ENCODE measurements around the gene PARD3. TPM values are rescaled to one million over a fixed set of nuclear protein-coding genes. Genes with fewer than 3 reads are reported as not detected.

Gene PARD3
- total RNA-seq, 2 experiments from 2014 or later: 0.53 to 0.71 TPM

GRCh38 chr10:34484164-34484563 is 330.9 kb downstream of the PARD3 start:
- H3K4me3 Mint-ChIP-seq: no peak overlapping the region

DNA sequence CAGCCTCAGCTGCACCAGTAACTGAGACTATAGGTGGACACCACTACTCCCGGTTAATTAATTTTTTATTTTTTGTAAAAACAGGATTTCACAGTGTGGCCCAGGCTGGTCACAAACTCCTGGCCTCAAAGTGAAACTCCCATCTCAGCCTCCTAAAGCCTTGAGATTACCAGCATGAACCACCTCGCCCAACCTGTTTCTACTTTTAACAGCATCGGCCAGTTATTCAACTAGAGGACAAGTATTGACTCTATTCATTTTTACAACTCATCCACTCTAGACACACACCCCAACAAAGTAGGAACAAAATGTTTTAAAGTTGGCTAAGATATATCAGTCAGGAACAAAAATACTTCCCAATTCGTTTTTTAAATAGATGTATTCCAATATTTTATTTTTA is 334.8 kb downstream of the PARD3 start:
- Histone ChIP-seq H3K36me3 (ENCODE audit: insufficient read depth, low read length) (no peaks in the 10 kb centered on the region), H3K27ac (ENCODE audit: low read depth in 1 of 2, low read length in 2 of 2) (no peak overlapping the region), H3K4me3 (ENCODE audit: low read length) (no peak overlapping the region), H3K4me1 (ENCODE audit: insufficient read depth, low read length) (no peaks in the 10 kb centered on the region), H3K9me3 (ENCODE audit: control insufficient read depth in 1 of 2, insufficient read depth in 1 of 2, low read length in 2 of 2) (no peaks in the 10 kb centered on the region), H3K27me3 (ENCODE audit: control insufficient read depth in 1 of 2, insufficient read depth in 2 of 2, low read length in 2 of 2) (no peaks in the 10 kb centered on the region)
- no peaks in the 10 kb centered on the region for H3K27me3 Mint-ChIP-seq
- intact Hi-C loops (cut with DNase I, micrococcal nuclease): no loop called here
- ChIA-PET CTCF (no interaction called here), POLR2A (interaction anchor here (0.6 kb wide), 1 partner anchor 1269 kb away, joined by 3 read pairs; no protein-coding TSS in a partner anchor)
- no peaks in the 10 kb centered on the region for H3K4me1 Mint-ChIP-seq (ENCODE audit: low read depth)
- ATAC-seq (ENCODE audit: poor library complexity): no peak
- DNase-seq: no peak
- H3K9me3 Mint-ChIP-seq: no peaks in the 10 kb centered on the region
- no peak overlapping the region for H3K27ac Mint-ChIP-seq
- H3K36me3 Mint-ChIP-seq (ENCODE audit: low read depth): no peaks in the 10 kb centered on the region
- H3K4me3 Mint-ChIP-seq: no peak overlapping the region
- no peak for TF ChIP-seq CTCF (IDR thresholded peaks at IDR 0.05)

More at GRCh38 chr10:34484164-34484563, 330.9 kb downstream of the PARD3 start:
- POLR2A ChIA-PET: no interaction called here
- Histone ChIP-seq H3K9me3 (ENCODE audit: control insufficient read depth in 1 of 2, insufficient read depth in 1 of 2, low read length in 2 of 2) (peaks cover 0 to 8% of the 10 kb centered on the region in 2 experiments), H3K4me3 (ENCODE audit: low read length) (no peak overlapping the region), H3K4me1 (ENCODE audit: insufficient read depth, low read length) (no peaks in the 10 kb centered on the region), H3K27me3 (ENCODE audit: control insufficient read depth in 1 of 2, insufficient read depth in 2 of 2, low read length in 2 of 2) (no peaks in the 10 kb centered on the region), H3K27ac (ENCODE audit: low read depth in 1 of 2, low read length in 2 of 2) (no peak overlapping the region), H3K36me3 (ENCODE audit: insufficient read depth, low read length) (no peaks in the 10 kb centered on the region)
- CTCF ChIA-PET: no interaction called here
- no peaks in the 10 kb centered on the region for H3K27me3 Mint-ChIP-seq
- ATAC-seq (ENCODE audit: poor library complexity): no peak
- no peaks in the 10 kb centered on the region for H3K36me3 Mint-ChIP-seq (ENCODE audit: low read depth)
- intact Hi-C loops (cut with DNase I, micrococcal nuclease): no loop called here
- no peak overlapping the region for H3K27ac Mint-ChIP-seq
- H3K9me3 Mint-ChIP-seq: no peaks in the 10 kb centered on the region
- no peak for DNase-seq
- TF ChIP-seq CTCF (IDR thresholded peaks at IDR 0.05): no peak
- no peaks in the 10 kb centered on the region for H3K4me1 Mint-ChIP-seq (ENCODE audit: low read depth)

GRCh38 chr10:34479520-34480179 is 335.4 kb downstream of the PARD3 start:
- Histone ChIP-seq H3K27me3 (ENCODE audit: control insufficient read depth in 1 of 2, insufficient read depth in 2 of 2, low read length in 2 of 2) (no peaks in the 10 kb centered on the region), H3K36me3 (ENCODE audit: insufficient read depth, low read length) (no peaks in the 10 kb centered on the region), H3K4me3 (ENCODE audit: low read length) (no peak overlapping the region), H3K27ac (ENCODE audit: low read depth in 1 of 2, low read length in 2 of 2) (no peak overlapping the region), H3K4me1 (ENCODE audit: insufficient read depth, low read length) (no peaks in the 10 kb centered on the region), H3K9me3 (ENCODE audit: control insufficient read depth in 1 of 2, insufficient read depth in 1 of 2, low read length in 2 of 2) (no peaks in the 10 kb centered on the region)
- TF ChIP-seq CTCF (IDR thresholded peaks at IDR 0.05): no peak
- Mint-ChIP-seq H3K4me3 (no peak overlapping the region), H3K4me1 (ENCODE audit: low read depth) (no peaks in the 10 kb centered on the region), H3K36me3 (ENCODE audit: low read depth) (no peaks in the 10 kb centered on the region), H3K9me3 (no peaks in the 10 kb centered on the region), H3K27ac (no peak overlapping the region), H3K27me3 (no peaks in the 10 kb centered on the region)
- DNase-seq (no peak), ATAC-seq (ENCODE audit: poor library complexity) (no peak)
- ChIA-PET POLR2A (no interaction called here), CTCF (no interaction called here)
- intact Hi-C loops (cut with DNase I, micrococcal nuclease): no loop called here
